Liver (tissue), 3 donors: Measurements from ENCODE around the gene AIDA.

Experiments used
- ATF3 ChIP-seq: IDR thresholded peaks from 2 replicates; pipeline ENCODE4 v1.6.1; 2016; ENCODE audit warnings: antibody characterized with exemption
- EGR1 ChIP-seq, 2 donors: IDR thresholded peaks; 2 replicates each; pipeline ENCODE4 v1.6.1; 2016 to 2018; ENCODE audit warnings: antibody characterized with exemption in 2 of 2, low read depth in 2 of 2
- HNF4G ChIP-seq: IDR thresholded peaks from 2 replicates; pipeline ENCODE4 v1.6.1; 2016; ENCODE audit warnings: antibody characterized with exemption
- JUND ChIP-seq, 2 donors: IDR thresholded peaks; 2 replicates each; pipeline ENCODE4 v1.6.1; 2016; ENCODE audit warnings: antibody characterized with exemption in 2 of 2
- RAD21 ChIP-seq, 2 donors: IDR thresholded peaks; 2 replicates each; pipeline ENCODE4 v1.6.1; 2016; ENCODE audit warnings: antibody characterized with exemption in 2 of 2, mild to moderate bottlenecking in 2 of 2
- REST ChIP-seq: IDR thresholded peaks from 2 replicates; pipeline ENCODE4 v1.6.1; 2016; ENCODE audit warnings: antibody characterized with exemption, mild to moderate bottlenecking
- TAF1 ChIP-seq: conservative IDR thresholded peaks from 2 replicates; pipeline ENCODE4 v1.6.1; 2016; ENCODE audit warnings: antibody characterized with exemption, mild to moderate bottlenecking
- YY1 ChIP-seq: IDR thresholded peaks from 2 replicates; pipeline ENCODE4 v1.6.1; 2016; ENCODE audit warnings: antibody characterized with exemption, mild to moderate bottlenecking
- ZBTB33 ChIP-seq: IDR thresholded peaks from 2 replicates; pipeline ENCODE4 v1.6.1; 2016; ENCODE audit warnings: antibody characterized with exemption
- TF ChIP-seq, protein P1 (sequence below): fragments of 150-350 bp; IDR thresholded peaks from 2 replicates; pipeline ENCODE4 v1.5.1; 2017; ENCODE audit warnings: improper control_type of control experiment, low read depth, low read length; ENCODE audit not compliant: missing input control
- TF ChIP-seq, protein P2 (sequence below): IDR thresholded peaks from 2 replicates; pipeline ENCODE4 v1.6.1; 2016; ENCODE audit warnings: antibody characterized with exemption
- donor health status: healthy.
- donor health status: healthy.

DNA sequence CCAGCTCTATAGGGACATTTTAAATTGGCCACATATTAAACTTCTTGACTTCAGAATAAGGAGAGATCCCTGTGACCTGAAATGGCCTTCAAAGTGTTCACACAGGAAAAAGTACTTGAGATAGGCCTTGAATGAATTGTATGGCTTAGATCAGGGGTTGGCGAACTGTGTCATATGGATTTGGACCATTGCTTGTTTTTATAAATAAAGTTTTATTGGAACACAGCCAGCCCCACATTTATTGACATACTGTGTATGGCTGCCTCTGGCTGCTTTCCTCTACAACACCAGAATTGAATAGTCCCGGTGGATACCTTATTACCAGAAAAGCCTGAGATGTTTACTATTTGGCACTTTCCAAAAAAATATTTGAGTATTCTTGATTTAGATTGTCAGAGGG is 4.1 kb upstream of the AIDA start:
- TF ChIP-seq EGR1 (IDR thresholded peaks at IDR 0.05; ENCODE audit: low read depth in 2 of 2), result no peak
- TF ChIP-seq, protein P1, sequence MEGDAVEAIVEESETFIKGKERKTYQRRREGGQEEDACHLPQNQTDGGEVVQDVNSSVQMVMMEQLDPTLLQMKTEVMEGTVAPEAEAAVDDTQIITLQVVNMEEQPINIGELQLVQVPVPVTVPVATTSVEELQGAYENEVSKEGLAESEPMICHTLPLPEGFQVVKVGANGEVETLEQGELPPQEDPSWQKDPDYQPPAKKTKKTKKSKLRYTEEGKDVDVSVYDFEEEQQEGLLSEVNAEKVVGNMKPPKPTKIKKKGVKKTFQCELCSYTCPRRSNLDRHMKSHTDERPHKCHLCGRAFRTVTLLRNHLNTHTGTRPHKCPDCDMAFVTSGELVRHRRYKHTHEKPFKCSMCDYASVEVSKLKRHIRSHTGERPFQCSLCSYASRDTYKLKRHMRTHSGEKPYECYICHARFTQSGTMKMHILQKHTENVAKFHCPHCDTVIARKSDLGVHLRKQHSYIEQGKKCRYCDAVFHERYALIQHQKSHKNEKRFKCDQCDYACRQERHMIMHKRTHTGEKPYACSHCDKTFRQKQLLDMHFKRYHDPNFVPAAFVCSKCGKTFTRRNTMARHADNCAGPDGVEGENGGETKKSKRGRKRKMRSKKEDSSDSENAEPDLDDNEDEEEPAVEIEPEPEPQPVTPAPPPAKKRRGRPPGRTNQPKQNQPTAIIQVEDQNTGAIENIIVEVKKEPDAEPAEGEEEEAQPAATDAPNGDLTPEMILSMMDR, result no peak
- TF ChIP-seq, protein P2, sequence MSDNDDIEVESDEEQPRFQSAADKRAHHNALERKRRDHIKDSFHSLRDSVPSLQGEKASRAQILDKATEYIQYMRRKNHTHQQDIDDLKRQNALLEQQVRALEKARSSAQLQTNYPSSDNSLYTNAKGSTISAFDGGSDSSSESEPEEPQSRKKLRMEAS, result no peak
- no peak for TF ChIP-seq RAD21 (IDR thresholded peaks at IDR 0.05)
- TF ChIP-seq TAF1, result no peak
- TF ChIP-seq JUND (IDR thresholded peaks at IDR 0.05), result no peak
- TF ChIP-seq ATF3, result no peak
- TF ChIP-seq YY1, result no peak
- TF ChIP-seq ZBTB33, result no peak
- TF ChIP-seq HNF4G, result no peak
- TF ChIP-seq REST, result no peak
